ENCODE data around the gene RNF121.

The RNF121 gene

DNA sequence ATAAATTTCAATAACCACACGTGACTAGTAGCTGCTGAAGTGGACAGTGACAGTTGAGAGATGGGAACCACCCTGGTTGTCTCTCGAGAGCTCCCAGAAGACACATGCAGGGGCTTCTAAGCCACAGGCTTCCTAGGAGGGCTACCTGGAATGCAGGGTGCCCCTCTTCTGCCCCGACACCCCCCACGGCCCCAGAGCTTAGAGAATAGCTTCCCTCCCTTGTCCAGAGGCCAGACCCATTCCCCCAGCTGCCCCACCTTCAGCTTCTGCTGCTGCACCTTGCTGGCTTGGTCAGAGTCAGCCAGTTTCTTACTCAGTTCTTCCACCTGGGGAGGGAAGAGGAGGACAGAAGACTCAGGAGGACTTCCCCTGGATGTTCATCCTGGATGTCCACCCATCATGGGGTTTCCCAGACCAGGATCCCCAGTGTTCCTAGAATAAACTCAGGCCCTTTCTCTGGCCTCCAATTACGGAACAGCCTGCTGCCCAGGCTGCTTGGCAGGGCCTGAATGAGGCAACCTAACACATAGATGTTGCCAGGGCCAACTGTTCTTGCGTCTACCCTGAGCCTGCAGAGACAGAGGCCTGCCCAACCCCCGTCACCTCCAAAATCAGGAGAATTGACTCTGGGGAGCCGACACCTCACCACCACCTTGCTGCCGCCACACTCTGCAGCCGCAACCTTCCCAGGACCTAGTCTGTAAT is 81.8 kb downstream of the RNF121 start:
- no peak overlapping the region for H3K27ac ChIP-seq
- TF ChIP-seq, protein P1, sequence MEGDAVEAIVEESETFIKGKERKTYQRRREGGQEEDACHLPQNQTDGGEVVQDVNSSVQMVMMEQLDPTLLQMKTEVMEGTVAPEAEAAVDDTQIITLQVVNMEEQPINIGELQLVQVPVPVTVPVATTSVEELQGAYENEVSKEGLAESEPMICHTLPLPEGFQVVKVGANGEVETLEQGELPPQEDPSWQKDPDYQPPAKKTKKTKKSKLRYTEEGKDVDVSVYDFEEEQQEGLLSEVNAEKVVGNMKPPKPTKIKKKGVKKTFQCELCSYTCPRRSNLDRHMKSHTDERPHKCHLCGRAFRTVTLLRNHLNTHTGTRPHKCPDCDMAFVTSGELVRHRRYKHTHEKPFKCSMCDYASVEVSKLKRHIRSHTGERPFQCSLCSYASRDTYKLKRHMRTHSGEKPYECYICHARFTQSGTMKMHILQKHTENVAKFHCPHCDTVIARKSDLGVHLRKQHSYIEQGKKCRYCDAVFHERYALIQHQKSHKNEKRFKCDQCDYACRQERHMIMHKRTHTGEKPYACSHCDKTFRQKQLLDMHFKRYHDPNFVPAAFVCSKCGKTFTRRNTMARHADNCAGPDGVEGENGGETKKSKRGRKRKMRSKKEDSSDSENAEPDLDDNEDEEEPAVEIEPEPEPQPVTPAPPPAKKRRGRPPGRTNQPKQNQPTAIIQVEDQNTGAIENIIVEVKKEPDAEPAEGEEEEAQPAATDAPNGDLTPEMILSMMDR (conservative IDR thresholded peaks at IDR 0.05): no peak
- no peak for TF ChIP-seq ZFX (IDR thresholded peaks at IDR 0.05)

DNA sequence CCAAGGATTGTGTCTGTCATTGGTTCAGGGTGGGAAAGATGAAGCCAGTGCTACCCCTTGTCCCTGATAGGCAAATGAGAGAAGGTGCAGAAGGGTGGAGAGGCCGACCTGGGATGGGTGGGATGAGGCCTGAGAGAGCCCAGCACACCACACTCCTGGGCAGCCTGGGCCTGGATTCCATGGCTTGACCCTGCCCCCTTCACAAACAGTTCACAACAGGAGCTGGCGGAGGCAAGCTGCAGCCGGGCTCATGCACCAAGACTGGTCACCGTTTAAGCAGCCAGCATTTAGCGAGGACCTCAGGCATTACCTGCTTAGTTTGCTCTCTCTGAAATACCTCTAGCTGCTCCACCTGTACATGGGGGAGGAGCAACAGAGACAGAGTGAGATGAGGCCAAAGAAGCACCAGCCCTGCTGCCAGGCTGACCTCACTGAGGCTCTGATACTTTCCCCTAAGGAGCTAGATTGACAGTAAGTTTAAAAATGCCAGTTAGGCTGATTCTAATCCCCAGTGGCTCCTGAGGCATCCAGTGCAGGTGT is 83.3 kb downstream of the RNF121 start:
- no peak overlapping the region; the same call in 1 of the 2 replicates for H3K27ac ChIP-seq
- TF ChIP-seq ZFX (IDR thresholded peaks at IDR 0.05): no peak

DNA sequence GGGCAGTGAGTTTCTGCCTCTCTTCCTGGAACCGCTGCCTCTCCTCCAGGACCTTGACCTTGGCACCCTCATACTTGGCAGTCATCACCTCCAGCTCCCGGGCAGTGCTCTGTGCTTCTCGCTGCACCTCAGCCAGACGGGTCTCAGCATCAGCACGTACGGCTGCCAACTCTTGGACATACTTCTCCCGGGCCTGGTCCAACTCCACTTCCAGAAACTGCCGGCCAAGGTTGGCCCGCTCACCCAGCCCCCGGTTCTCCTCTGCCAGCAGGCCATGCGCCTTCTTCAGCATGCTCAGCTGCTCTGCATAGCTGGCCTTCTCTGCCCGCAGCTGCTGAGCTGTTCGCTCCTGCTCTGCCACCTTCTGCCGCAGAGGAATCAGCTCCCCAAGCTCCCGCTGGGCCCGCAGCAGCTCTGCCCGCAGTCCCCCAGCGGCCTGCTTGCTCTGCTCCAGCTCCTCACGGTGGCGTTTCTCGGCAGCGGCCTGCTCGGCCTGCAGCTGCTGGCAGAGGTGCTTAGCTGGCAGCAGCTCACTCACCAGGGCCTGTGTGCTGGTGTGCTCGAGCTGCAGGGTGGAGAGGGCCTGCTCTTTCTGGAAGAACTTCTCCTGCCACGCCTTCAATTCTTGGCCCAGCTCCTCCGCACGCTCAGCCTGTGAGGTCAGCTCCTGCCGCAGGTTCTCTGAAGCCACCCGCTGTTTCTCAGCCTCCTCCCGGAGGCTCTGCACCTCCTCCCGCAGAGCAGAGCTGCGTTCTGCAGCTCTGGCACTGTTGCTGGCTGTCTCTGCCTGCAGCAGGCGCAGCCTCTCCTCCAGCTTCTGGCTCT is 84.3 kb downstream of the RNF121 start:
- TF ChIP-seq, protein P1 (conservative IDR thresholded peaks at IDR 0.05): no peak
- TF ChIP-seq ZFX (IDR thresholded peaks at IDR 0.05): peak; percentile 61; the same call in 1 of the 2 replicates
- peak overlapping the region; percentile 39 for H3K27ac ChIP-seq

DNA sequence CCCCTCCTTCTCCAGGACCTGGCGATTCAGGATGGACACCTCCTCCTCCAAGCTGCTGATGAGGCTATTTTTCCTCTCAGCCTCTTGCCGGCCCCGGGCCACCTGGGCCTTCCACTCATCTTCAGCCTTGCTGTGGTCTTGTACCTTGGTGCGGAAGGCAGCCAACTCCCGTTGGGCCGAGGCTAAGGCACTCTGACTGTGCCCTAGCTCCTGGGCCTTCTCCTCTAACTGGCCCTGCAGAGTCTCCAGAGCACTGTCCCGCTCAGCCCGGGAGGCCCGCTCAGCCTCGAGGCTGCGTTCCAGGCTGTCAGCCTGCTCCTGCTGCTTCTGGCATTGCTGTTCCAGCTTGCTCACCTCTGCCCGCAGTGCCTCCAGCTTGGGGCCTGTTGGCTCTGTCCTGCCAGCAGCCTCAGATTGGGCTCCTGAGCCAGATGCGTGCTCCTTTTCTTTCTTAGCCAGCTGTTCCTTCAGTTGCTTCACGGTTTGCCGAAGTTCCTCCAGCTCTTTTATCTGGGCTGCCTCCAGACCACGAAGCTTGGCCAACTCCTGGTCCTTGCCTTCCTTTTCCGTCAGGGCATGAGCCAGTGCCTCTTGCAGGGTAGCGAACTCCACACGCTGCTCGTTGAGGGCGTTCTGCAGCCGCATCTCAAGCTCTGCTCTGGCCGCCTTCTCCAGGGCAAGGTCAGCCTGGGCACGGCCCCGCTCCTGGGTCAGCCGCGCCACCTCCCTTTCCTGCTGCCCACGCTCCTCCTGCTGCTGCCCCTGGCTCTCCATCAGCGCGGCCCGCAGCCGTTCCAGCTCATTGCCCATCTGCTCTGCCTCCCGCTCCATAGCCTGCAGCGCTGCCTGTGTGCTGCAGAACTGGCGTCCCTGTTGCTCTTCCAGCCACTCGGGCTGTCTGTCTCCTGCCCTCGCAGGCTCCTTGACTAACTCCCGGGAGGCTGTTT is 85.2 kb downstream of the RNF121 start:
- no peak for TF ChIP-seq ZFX (IDR thresholded peaks at IDR 0.05)
- TF ChIP-seq, protein P1 (conservative IDR thresholded peaks at IDR 0.05): no peak
- H3K27ac ChIP-seq: peak overlapping the region; percentile 39

DNA sequence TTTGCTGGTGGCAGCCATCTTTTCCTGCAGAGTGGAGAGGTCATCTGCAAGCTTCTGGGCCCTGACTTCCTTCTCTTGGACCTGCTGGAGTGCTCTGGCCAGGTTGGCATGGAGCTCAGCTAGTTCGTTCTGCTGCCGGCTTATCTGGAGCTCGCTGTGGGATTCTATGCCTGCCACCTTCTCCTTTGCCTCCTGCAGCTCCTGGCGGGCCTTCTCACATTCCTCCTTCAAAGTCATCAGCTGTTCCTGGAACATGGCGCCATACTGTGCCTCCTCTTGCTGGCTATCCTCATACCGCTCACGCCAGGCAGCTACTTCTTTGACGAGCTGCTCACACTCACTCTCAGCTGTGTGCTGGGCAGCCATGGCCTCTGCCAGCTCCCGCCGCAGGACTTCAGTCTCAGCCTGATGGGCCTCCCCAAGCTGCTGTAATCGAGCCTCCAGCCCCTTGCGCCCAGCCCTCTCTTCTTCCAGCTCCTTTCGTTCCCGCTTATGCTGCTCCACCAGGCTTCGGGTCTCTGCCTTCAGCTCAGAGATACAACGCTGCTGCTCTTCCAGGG is 86.0 kb downstream of the RNF121 start:
- TF ChIP-seq ZFX (IDR thresholded peaks at IDR 0.05): no peak
- TF ChIP-seq, protein P1 (conservative IDR thresholded peaks at IDR 0.05): no peak
- no peak overlapping the region for H3K27ac ChIP-seq

DNA sequence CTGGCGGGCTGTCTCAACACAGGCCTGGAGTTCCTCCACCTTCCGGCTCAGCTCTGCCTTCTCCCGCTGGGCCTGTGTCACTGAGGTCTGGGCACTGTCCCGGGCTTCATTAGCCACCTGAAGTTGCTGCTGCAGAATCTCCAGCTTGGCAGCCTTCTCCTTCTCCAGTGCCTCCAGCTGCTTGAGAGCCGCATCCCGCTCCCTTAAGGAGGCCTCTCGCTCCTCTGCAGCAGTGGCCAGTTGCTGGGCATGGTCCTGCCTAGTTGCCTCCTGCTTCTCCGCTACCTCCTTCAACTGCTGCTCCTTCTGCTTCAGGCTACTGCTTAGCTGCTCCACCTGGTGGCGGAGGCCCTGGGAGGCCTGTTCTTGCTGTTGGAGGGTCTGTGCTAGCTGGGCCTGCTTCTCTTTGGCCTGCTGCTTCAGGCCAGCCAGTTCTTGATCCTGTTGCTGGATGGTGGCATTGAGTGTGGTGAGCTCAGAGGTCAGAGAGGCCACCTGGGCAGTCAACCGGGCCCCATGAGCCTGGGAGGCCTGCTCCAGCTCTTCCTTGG is 86.7 kb downstream of the RNF121 start:
- no peak for TF ChIP-seq ZFX (IDR thresholded peaks at IDR 0.05)
- TF ChIP-seq, protein P1 (conservative IDR thresholded peaks at IDR 0.05): no peak; the same call in 1 of the 2 replicates
- no peak overlapping the region for H3K27ac ChIP-seq

DNA sequence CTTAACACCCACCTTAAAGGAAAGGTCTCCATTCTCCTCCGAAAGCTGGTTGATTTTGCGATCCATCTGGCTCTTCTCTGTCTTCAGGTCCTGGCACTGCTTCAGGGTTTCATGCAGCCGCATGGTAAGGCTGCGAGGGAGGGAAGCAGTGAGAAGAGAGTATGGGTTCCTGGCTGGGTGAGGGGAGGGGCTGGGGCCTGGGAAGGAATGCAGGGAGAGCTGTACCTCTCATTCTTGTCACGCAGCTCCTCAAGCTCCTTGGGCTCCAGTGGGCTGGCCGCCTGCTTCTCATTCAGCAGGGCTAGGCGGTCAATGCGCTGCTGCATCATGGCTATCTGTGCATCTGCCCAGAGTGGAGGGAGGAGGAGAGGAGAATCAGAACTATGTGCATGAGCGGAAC is 89.3 kb downstream of the RNF121 start:
- TF ChIP-seq, protein P1 (conservative IDR thresholded peaks at IDR 0.05): no peak
- TF ChIP-seq ZFX (IDR thresholded peaks at IDR 0.05): no peak
- no peak overlapping the region for H3K27ac ChIP-seq

Measured in C4-2B (cell line).